Smooth muscle cell (in vitro differentiated cells): ENCODE measurements around the gene OTUD3. TPM values are rescaled to one million over a fixed set of nuclear protein-coding genes. Genes with fewer than 3 reads are reported as not detected.
A peak's percentile ranks its signal among the peaks of the same experiment; 100 is the strongest.
"Not testable (repeated sequence)": the region's sequence is repeated elsewhere in the genome, so short reads cannot be mapped to it uniquely, and the experiment has no call there.

Source experiments
- DNase-seq: peaks from one replicate; lab custom pipeline; 2025; ENCODE audit not compliant: unreplicated experiment; lab: John Stamatoyannopoulos, UW
- H2AFZ ChIP-seq: fragments of 200-600 bp; sonication (generic); 2 replicates; pipeline ENCODE4 v1.6.0; 2016; ENCODE audit warnings: antibody characterized with exemption, low read depth, mild to moderate bottlenecking
- H3F3A ChIP-seq: fragments of 200-600 bp; sonication (generic); 2 replicates; pipeline ENCODE4 v1.6.0; 2017; ENCODE audit warnings: antibody characterized with exemption, low read depth
- H3K27ac ChIP-seq: fragments of 200-600 bp; sonication (generic); 2 replicates; pipeline ENCODE4 v1.5.1; 2016; ENCODE audit warnings: low read depth, mild to moderate bottlenecking
- H3K27me3 ChIP-seq: fragments of 200-600 bp; sonication (generic); 2 replicates; pipeline ENCODE4 v1.6.1; 2016; ENCODE audit warnings: low read depth, mild to moderate bottlenecking
- H3K36me3 ChIP-seq: fragments of 200-600 bp; sonication (generic); 2 replicates; pipeline ENCODE4 v1.5.1; 2016; ENCODE audit warnings: low read depth
- H3K4me1 ChIP-seq: fragments of 200-600 bp; sonication (generic); 2 replicates; pipeline ENCODE4 v1.5.1; 2016; ENCODE audit warnings: low read depth
- H3K4me2 ChIP-seq: fragments of 200-600 bp; sonication (generic); 2 replicates; pipeline ENCODE4 v1.6.0; 2016; ENCODE audit warnings: mild to moderate bottlenecking
- H3K4me3 ChIP-seq: fragments of 200-600 bp; sonication (generic); 2 replicates; pipeline ENCODE4 v1.5.1; 2016; ENCODE audit warnings: mild to moderate bottlenecking
- H3K79me2 ChIP-seq: fragments of 200-600 bp; sonication (generic); 2 replicates; pipeline ENCODE4 v1.6.0; 2016; ENCODE audit warnings: low read depth, mild to moderate bottlenecking
- H3K9ac ChIP-seq: fragments of 200-600 bp; sonication (generic); 2 replicates; pipeline ENCODE4 v1.6.0; 2016; ENCODE audit warnings: low read depth
- H3K9me3 ChIP-seq: fragments of 200-600 bp; sonication (generic); replicated peaks from 2 replicates; pipeline ENCODE4 v1.5.1; 2016; ENCODE audit warnings: low read depth
- H4K20me1 ChIP-seq: fragments of 200-600 bp; sonication (generic); 2 replicates; pipeline ENCODE4 v1.6.0; 2016; ENCODE audit warnings: low read depth
- CTCF ChIP-seq: fragments of 200-600 bp; sonication (generic); IDR thresholded peaks from 2 replicates; pipeline ENCODE4 v1.5.1; 2017; ENCODE audit warnings: borderline replicate concordance, mild to moderate bottlenecking, antibody characterized with exemption; ENCODE audit not compliant: insufficient read depth, poor library complexity, severe bottlenecking
- WGBS: methylation state at CpG from one replicate; pipeline ENCODE4 v1.1.7; 2016; ENCODE audit warnings: low lambda C conversion rate; 5-methylcytosine and 5-hydroxymethylcytosine counted together
- polyA plus RNA-seq: library from polyadenylated mRNA; unstranded; fragments of >200 nt; fragmentation: Nextera tagmentation; extraction: Ambion mirVana; gene quantifications from 2 replicates; pipeline ENCODE4 v1.2.1, GENCODE V29; 2016
- total RNA-seq: library from RNA; depleted of rRNA; stranded (reverse); fragments of >200 nt; gene quantifications from 2 replicates; pipeline ENCODE4 v1.2.3, GENCODE V29; 2014

Gene OTUD3
- total and polyA plus RNA-seq, 2 experiments from 2014 or later, result 2.6 to 9.9 TPM

- Histone ChIP-seq H3K36me3 (no peaks in the 10 kb centered on the region), H3K4me3 (no peak overlapping the region), H3K9ac (no peak overlapping the region), H3K4me1 (peaks cover 3% of the 10 kb centered on the region), H3K27ac (no peak overlapping the region), H4K20me1 (peaks cover 19% of the 10 kb centered on the region), H3K27me3 (no peaks in the 10 kb centered on the region), H2AFZ (no peak overlapping the region), H3K79me2 (peaks cover 20% of the 10 kb centered on the region), H3K4me2 (no peak overlapping the region), H3K9me3 (no peaks in the 10 kb centered on the region), H3F3A (no peaks in the 10 kb centered on the region)
- no peak for DNase-seq
- TF ChIP-seq CTCF, result no peak
- WGBS, result 95% methylated on average over 4 of the region's 4 CpGs
These were observed 2.5 kb upstream of the OTUD3 start for GRCh38 chr1:19879661-19880060.

DNA sequence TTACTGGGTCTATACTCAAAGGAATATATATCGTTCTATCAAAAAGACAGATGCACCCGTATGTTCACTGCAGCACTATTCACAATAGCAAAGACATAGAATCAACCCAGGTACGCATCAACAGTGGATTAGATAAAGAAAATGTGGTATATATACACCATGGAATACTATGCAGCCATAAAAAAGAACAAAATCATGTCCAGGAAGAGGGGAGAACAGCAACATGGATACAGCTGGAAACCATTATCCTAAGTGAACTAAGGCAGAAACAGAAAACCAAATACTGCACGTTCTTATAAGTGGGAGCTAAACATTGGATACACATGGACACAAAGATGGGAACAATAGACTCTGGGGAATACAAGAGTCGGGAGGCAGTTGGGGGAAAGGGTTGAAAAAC is 1.4 kb upstream of the OTUD3 start:
- H4K20me1 ChIP-seq, result peaks cover 31% of the 10 kb centered on the region
- not testable (repeated sequence) for H3K27ac ChIP-seq, H3K27me3 ChIP-seq, DNase-seq, H3K9ac ChIP-seq, H3F3A ChIP-seq, H3K4me3 ChIP-seq, H2AFZ ChIP-seq, H3K4me1 ChIP-seq, H3K36me3 ChIP-seq, H3K9me3 ChIP-seq, H3K4me2 ChIP-seq
- 79% methylated on average over 5 of the region's 5 CpGs for WGBS
- H3K79me2 ChIP-seq, result peaks cover 32% of the 10 kb centered on the region

DNA sequence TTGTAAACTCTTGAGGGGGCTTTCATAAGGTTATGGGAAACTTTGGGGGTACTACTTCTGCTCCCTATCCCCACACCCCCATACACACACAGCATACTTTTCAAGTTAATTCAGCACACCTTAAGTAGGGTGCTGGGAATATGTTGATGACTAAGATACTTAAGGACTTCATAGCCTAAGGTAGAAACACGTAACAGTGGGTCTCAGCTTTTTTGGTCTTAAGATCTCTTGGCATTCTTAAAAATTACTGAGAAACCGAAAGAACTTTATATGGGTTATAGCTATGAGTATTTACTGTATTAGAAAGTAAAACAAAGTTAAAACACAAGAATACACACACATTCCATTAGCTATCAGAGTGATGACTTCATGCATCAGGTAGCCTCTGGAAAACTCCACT is 2.1 kb downstream of the OTUD3 start:
- no peaks in the 10 kb centered on the region for H3K36me3 ChIP-seq
- H3F3A ChIP-seq, result no peaks in the 10 kb centered on the region
- 84% methylated on average over 2 of the region's 2 CpGs for WGBS
- no peak overlapping the region for H3K4me3 ChIP-seq
- H3K79me2 ChIP-seq, result peaks cover 67% of the 10 kb centered on the region
- H3K27me3 ChIP-seq, result no peaks in the 10 kb centered on the region
- H2AFZ ChIP-seq, result no peak overlapping the region
- H3K9ac ChIP-seq, result no peak overlapping the region
- H3K27ac ChIP-seq, result peak overlapping the region; percentile 53
- TF ChIP-seq CTCF, result no peak
- peak overlapping the region; percentile 99 for H3K4me2 ChIP-seq
- peaks cover 64% of the 10 kb centered on the region for H4K20me1 ChIP-seq
- DNase-seq, result no peak
- H3K4me1 ChIP-seq, result peaks cover 3% of the 10 kb centered on the region
- no peaks in the 10 kb centered on the region for H3K9me3 ChIP-seq

GRCh38 chr1:19885821-19886220 is 3.6 kb downstream of the OTUD3 start:
- no peak overlapping the region for H3K4me3 ChIP-seq
- peaks cover 79% of the 10 kb centered on the region for H4K20me1 ChIP-seq
- H3K4me1 ChIP-seq, result peaks cover 3% of the 10 kb centered on the region
- H3K4me2 ChIP-seq, result no peak overlapping the region
- TF ChIP-seq CTCF, result no peak
- H3K27ac ChIP-seq, result no peak overlapping the region
- H3K9ac ChIP-seq, result no peak overlapping the region
- no peak for DNase-seq
- no peaks in the 10 kb centered on the region for H3K36me3 ChIP-seq
- H3K79me2 ChIP-seq, result peaks cover 82% of the 10 kb centered on the region
- peaks cover 3% of the 10 kb centered on the region for H3F3A ChIP-seq
- 97% methylated on average over 2 of the region's 2 CpGs for WGBS
- no peaks in the 10 kb centered on the region for H3K27me3 ChIP-seq
- no peak overlapping the region for H2AFZ ChIP-seq
- no peaks in the 10 kb centered on the region for H3K9me3 ChIP-seq
